GM10248 (cell line): ENCODE results near the gene USH1C.

Experiments
- CTCF ChIA-PET: fragments of 300-600 bp; sonication (Branson Sonifier 250); formaldehyde crosslinking; extraction: SDS; loops from one replicate; lab custom pipeline; 2021; ENCODE audit warnings: antibody characterized with exemption; lab: Yijun Ruan, JAX
- POLR2A ChIA-PET: fragments of 350-650 bp; sonication (Branson Sonifier 250); formaldehyde crosslinking; extraction: SDS; loops from one replicate; lab custom pipeline; 2020; ENCODE audit warnings: antibody characterized with exemption; lab: Yijun Ruan, JAX
- DNase-seq: peaks from one replicate; pipeline ENCODE4 v3.0.0; 2012; ENCODE audit errors: extremely low spot score
- CTCF ChIP-seq: IDR thresholded peaks from 2 replicates; pipeline ENCODE4 v1.5.1; 2012; ENCODE audit warnings: mild to moderate bottlenecking, low read depth; ENCODE audit errors: extremely low read depth, missing control alignments, control extremely low read depth

USH1C gene

DNA sequence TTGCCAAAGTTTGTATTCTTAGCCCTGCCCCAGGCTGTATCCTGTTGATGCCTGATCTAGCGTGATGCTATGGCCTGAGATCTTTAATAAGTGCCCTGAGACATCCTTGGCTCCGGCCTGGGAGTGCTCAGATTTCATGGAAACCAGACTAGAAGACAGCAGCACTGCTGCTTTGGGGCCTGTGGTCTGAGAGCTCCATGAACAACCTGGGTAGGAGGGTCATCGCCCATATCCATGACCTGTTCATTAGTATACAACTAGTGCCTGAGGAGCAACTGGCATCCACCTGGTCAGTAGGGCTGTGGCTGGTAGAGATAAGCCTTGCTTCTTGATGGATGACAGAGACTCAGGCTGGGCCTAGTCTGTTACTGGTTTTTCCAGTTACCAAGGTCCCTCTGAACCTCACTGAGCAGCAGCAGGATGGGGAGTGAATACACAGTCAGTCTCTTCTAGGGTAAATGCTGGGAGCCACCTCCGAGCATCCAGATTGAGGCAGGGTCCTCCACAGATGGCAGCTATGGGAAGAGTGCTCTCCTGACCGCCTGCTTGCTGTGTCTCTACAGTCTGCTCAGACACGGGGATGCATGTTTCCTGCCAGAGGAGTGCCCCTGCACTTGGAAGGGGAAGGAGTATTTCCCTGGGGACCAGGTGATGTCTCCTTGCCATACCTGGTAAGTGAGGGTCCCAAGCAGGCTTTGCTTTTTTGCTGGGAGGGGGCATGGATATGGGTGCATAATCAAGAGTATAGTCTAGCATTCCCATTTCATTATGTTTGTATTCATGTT lies 41.9 kb upstream of the USH1C start:
- POLR2A ChIA-PET: no interaction called here
- TF ChIP-seq CTCF: no peak
- DNase-seq: no peak
- CTCF ChIA-PET: interaction anchor here (1.0 kb wide), 1 partner anchor 15 kb away, joined by 3 read pairs; no protein-coding TSS in a partner anchor

- TF ChIP-seq CTCF: no peak
- POLR2A ChIA-PET: no interaction called here
- no peak for DNase-seq
- CTCF ChIA-PET: no interaction called here
Measured at GRCh38 chr11:17581732-17582053, 37.5 kb upstream of the USH1C start.

DNA sequence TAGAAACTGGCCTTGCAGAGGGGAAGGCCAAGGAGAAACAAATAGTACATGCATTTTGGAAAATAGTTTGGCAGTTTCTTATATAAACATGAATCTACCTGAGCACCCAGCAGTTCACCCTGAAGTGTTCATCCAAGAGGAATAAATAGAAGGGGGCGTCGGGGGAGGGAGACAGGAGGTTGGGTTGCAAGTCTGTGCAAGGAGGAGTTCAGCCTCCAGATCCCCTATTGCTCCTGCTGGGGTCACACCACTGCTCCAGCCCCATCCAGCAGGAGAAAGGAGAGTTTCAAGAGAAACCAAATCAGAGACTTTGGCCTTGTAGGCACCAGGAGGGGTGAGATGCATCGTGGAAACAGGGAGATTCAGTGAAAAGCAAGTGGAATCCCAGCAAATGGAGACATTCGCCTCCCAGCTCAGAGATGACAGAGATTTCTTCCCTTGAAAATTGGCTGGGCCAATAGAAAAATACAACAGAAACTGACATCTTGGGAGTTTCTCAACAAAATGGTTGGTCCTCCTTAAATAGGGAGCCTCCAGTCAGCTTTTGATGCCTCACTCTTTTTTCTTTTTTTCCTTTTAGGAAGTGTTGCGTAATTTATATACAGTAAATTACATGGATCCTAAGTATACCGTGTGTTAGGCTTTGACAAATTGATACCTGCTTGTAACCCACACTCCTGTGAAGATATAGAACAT lies 37.0 kb upstream of the USH1C start:
- no peak for TF ChIP-seq CTCF
- no peak for DNase-seq
- POLR2A ChIA-PET: no interaction called here
- CTCF ChIA-PET: no interaction called here

- TF ChIP-seq CTCF: no peak
- POLR2A ChIA-PET: no interaction called here
- CTCF ChIA-PET: no interaction called here
- no peak for DNase-seq
Measured at GRCh38 chr11:17580271-17580670, 36.1 kb upstream of the USH1C start.

DNA sequence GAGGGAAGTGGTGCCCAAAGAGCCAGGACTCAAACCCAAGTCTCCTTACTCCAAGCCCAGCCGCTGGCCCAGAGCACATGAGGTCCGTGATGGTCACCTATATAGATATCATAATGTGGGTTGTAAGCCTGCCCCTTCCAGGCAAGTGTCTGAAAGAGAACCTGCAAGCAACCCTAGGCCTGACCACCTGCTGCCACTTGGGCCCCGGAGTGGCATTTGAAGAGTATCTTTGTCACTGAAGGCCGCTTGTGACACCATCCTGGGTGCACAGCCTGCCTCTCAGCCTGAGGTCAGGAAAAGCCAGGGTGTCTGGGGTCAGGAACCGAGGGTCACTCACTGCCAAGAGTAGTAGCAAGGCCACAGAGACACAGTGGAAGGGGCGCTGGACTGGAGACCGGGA lies 35.2 kb upstream of the USH1C start:
- CTCF ChIA-PET: no interaction called here

GRCh38 chr11:17578958-17579357 lies 34.7 kb upstream of the USH1C start:
- DNase-seq: no peak
- ChIA-PET POLR2A (no interaction called here), CTCF (no interaction called here)
- TF ChIP-seq CTCF: no peak

More for the DNA sequence above, 35.2 kb upstream of the USH1C start:
- TF ChIP-seq CTCF: no peak
- POLR2A ChIA-PET: no interaction called here
- DNase-seq: no peak
